ENCODE measurements around the gene SH3RF1. TPM values are rescaled to one million over a fixed set of nuclear protein-coding genes. Genes with fewer than 3 reads are reported as not detected.

Gene SH3RF1
- total RNA-seq, 1 experiment from 2014 or later: 59.5 TPM

DNA sequence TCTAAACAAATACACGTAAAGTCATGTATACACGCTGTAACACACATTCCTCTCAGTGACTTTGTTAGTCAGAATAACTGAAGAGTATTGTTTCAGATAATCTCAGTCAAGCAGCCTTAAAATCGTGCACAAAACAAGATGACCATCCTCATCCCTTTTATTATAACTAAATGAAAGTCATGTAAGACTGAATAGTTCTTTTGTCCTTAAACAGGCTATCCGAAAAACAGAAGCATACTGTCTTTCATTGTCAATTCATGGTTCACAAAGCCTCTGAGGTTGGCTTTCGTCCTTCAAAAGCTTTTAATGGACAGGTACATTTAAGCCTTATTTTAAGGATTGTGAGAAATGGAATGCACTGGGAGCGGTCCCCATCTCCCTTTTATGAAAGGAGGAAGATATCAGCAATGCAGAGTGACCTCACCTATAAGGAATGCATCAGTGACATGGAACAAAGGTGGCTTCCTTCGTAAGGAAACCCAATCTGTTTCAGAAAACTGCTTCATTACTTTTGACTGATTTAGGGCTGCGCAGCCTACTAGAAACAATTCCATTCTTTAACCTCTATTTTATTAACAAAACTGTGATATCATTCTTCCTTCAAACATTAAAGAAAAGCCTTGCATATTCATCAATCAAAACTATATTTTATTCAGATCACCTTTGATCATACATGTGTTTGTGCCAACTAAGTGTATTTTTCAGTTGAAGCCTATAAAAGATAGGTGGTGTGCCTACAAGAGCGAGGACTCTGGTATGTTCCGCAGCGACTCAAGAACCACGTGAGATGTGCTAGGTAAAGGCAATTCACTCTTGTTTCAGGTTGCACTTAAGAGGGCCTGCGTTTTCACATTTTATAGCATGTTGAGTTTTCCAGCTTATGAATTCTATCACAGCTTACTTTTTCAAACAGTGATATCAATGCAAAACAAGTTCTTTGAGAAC lies 19.2 kb downstream of the SH3RF1 start (continued):
- no peak for TF ChIP-seq REST (IDR thresholded peaks at IDR 0.05; ENCODE audit: low read depth)
- TF ChIP-seq, protein P1, sequence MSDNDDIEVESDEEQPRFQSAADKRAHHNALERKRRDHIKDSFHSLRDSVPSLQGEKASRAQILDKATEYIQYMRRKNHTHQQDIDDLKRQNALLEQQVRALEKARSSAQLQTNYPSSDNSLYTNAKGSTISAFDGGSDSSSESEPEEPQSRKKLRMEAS (IDR thresholded peaks at IDR 0.05): peak; percentile 46
- TF ChIP-seq SP1 (IDR thresholded peaks at IDR 0.05; ENCODE audit: low read depth): peak; percentile 77
- TF ChIP-seq POLR2A (IDR thresholded peaks at IDR 0.05; ENCODE audit: borderline replicate concordance, extremely low read depth, insufficient read depth, insufficient read length): no peak

DNA sequence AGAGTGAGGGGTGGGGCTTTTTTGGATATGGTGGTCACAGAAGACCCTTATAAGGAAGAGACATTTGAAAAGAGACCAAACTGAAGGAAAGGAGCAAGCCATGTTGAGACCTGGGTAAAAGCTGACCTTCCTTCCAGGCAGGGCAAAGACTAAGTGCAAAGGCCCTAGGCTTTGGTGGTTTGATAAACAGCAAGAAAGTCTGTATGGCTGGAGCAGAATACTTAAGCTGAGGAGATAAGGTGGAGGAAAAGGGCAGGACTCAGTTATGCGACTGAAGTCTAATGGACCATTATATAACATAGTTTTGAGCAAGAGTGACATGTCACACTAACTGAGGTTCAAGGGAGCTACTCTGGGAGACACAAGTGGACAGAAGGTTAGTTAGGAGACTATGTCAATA lies 20.0 kb downstream of the SH3RF1 start:
- peak overlapping the region; percentile 58 for H3K9ac ChIP-seq (ENCODE audit: low read length)
- peak; percentile 14 for ATAC-seq
- CTCF ChIA-PET: no interaction called here
- no peaks in the 10 kb centered on the region for H4K20me1 ChIP-seq (ENCODE audit: insufficient read depth)
- peak overlapping the region; percentile 82 for H3K27ac ChIP-seq (ENCODE audit: low read depth, low read length)
- no peaks in the 10 kb centered on the region for H3K9me3 ChIP-seq (ENCODE audit: control insufficient read depth in 1 of 2, insufficient read depth in 1 of 2, low read depth in 1 of 2, low read length in 2 of 2)
- H3K79me2 ChIP-seq (ENCODE audit: insufficient read depth, low read length): peaks cover 97% of the 10 kb centered on the region
- no peaks in the 10 kb centered on the region for H3K27me3 ChIP-seq (ENCODE audit: insufficient read depth, low read length)
- RAD21 ChIA-PET (ENCODE audit: low non-redundant PET in 1 of 2, low total read pairs in 2 of 2, uncharacterized antibody in 2 of 2, unreplicated experiment in 2 of 2): no interaction called here
- H3K4me3 ChIP-seq (replicated peaks in 1 of 2; ENCODE audit: low read depth in 1 of 2, low read length in 2 of 2): peak overlapping the region in 1 of 2 experiments; percentile 42; a peak in 1 of 4 replicates
- POLR2A ChIA-PET: no interaction called here
- no peaks in the 10 kb centered on the region for H3K9me2 ChIP-seq (ENCODE audit: insufficient read depth)
- peaks cover 67 to 82% of the 10 kb centered on the region in 2 experiments for H3K4me1 ChIP-seq (ENCODE audit: control insufficient read depth in 1 of 2, insufficient read depth in 2 of 2, low read length in 2 of 2)
- no peak for DNase-seq (ENCODE audit: low read depth, low spot score)
- no peaks in the 10 kb centered on the region for H3K36me3 ChIP-seq (ENCODE audit: control insufficient read depth in 1 of 2, insufficient read depth in 2 of 2, low read length in 2 of 2)
- intact Hi-C loops (cut with micrococcal nuclease): loop anchor here (5.0 to 10.0 kb wide), 2 partner anchors 133 to 716 kb away; no protein-coding TSS in a partner anchor
- H2AFZ ChIP-seq (ENCODE audit: low read depth, low read length, poor library complexity, severe bottlenecking): no peak overlapping the region
- no TSS peak for BruUV-seq (replicated peaks)
- peak overlapping the region; percentile 74 for H3K4me2 ChIP-seq (ENCODE audit: low read length)
- no peak for TF ChIP-seq SP1 (IDR thresholded peaks at IDR 0.05; ENCODE audit: low read depth)
- TF ChIP-seq RAD21 (IDR thresholded peaks at IDR 0.05; ENCODE audit: low read depth): no peak
- no peak for TF ChIP-seq ATF3 (IDR thresholded peaks at IDR 0.05)
- TF ChIP-seq SIN3A (IDR thresholded peaks at IDR 0.05; ENCODE audit: low read depth): no peak
- TF ChIP-seq YY1 (IDR thresholded peaks at IDR 0.05; ENCODE audit: extremely low read depth, insufficient replicate concordance, low read depth, low read length): no peak
- TF ChIP-seq ZNF274 (IDR thresholded peaks at IDR 0.05; ENCODE audit: low read depth, low read length): no peak
- no peak for TF ChIP-seq POLR2AphosphoS5 (IDR thresholded peaks at IDR 0.05; ENCODE audit: low read depth, low read length)
- no peak for TF ChIP-seq ZBTB33 (IDR thresholded peaks at IDR 0.05; ENCODE audit: extremely low read depth, insufficient replicate concordance, low read length)
- no peak for TF ChIP-seq EZH2phosphoT487 (IDR thresholded peaks at IDR 0.05; ENCODE audit: borderline replicate concordance)
- TF ChIP-seq ZFX (IDR thresholded peaks at IDR 0.05): no peak
- TF ChIP-seq REST (IDR thresholded peaks at IDR 0.05; ENCODE audit: low read depth): no peak
